HCEC 1CT (cell line): ENCODE measurements around the gene SLC16A11.
"Not testable (repeated sequence)": the region's sequence is repeated elsewhere in the genome, so short reads cannot be mapped to it uniquely, and the experiment has no call there.

Experiments
- DNase-seq: peaks from one replicate; pipeline ENCODE4 v3.0.0-alpha.2; 2017

Gene SLC16A11

DNA sequence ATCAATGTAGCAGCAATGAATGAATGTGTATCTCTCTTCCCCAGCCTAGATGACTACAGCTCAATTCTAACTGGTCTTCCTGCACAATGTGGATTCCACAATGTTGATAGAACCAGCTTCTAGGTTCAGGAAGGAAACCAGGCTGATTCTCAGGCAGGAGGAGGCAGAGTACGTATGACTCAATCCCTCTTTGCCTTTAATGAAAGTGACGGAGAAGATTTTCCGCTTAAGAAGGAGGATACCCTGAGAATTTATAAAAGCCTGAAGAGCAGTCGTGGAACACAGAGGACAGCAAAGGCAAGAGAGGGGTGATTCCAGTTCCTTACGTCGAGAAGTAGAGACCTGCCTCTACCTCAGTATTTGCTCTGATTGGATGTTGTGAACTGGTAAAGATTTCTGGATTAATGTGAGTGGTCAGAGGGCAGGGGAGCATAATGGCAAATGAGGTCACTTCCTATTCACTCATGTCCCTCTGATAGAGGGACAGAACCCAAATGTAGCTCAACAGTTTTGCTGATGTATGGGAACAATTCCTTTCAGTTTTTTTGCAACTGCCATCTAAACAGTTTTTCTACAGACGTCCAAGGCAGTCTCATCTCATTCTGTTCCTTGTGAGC, 15.0 kb upstream of the SLC16A11 start:
- no peak for DNase-seq

DNA sequence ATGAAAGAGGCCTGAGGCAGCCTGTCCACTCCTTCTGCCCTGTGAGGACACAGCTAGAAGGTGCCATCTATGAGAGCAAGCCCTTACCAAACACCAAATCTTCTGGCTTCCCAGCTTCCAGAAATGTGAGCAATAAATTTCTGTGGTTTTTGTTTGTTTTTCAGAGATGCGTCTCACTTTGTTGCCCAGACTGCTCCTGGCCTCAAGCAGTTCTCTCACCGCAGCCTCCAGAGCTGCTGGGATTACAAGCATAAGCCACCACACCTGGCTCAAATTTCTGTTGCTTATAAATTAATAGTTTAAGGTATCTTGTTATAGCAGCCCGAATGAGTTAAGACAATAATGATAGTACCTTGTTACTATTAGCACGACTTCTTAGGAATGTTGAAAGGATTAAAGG, 12.5 kb upstream of the SLC16A11 start:
- DNase-seq = peak; percentile 49

DNA sequence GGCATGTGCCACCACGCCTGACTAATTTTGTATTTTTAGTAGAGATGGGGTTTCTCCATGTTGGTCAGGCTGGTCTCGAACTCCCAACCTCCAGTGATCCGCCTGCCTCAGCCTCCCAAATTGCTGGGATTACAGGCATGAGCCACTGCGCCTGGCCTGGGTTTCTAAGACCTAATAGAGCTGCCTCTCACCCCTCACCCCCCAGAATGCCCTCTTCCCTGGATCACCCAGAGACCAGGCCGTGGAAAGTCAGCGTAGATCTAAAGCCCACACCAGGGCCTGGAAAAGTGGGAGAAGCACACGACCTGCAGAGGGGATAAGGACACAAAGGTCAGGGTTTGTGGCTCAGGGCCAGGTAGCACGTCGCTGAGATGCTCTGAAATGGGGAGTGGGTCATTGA, 6.7 kb upstream of the SLC16A11 start:
- not testable (repeated sequence) for DNase-seq

DNA sequence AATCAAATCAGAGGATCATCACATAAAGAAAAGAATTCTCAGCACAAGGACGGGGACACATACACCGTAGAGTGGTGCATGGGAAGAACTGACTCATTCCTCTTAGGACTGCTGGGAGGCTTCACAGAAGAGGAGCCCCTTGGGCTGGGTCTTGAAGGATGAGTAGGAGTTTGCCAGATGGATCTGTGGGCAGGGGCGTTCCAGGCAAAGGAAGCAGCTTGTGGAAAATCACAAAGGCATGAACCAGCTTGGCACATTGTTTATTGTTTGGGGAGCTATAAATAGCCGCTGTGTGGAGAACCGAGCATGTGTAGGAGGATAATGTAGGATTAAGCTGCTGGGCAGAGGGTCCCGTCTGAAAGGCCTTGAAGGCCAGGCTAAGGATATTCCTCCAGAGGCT, 5.1 kb upstream of the SLC16A11 start:
- DNase-seq = no peak

DNA sequence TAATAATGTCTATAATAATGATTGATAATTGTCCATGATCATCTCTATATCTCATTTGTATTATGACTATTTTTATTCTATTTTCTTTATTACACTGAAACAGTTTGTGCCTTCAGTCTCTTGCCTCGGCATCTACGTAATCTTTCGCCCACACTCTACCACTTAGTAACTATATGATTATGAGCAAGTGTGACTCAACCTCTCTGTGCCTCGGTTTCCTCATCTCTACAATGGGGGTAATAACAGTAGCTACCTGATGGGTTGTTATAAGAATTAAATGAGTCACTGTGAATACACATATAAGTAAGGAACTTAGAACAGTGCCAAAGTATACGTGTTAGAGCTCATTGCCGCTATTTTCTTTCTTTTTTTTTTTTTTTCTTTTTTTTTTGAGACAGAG, 3.7 kb upstream of the SLC16A11 start:
- no peak for DNase-seq

DNA sequence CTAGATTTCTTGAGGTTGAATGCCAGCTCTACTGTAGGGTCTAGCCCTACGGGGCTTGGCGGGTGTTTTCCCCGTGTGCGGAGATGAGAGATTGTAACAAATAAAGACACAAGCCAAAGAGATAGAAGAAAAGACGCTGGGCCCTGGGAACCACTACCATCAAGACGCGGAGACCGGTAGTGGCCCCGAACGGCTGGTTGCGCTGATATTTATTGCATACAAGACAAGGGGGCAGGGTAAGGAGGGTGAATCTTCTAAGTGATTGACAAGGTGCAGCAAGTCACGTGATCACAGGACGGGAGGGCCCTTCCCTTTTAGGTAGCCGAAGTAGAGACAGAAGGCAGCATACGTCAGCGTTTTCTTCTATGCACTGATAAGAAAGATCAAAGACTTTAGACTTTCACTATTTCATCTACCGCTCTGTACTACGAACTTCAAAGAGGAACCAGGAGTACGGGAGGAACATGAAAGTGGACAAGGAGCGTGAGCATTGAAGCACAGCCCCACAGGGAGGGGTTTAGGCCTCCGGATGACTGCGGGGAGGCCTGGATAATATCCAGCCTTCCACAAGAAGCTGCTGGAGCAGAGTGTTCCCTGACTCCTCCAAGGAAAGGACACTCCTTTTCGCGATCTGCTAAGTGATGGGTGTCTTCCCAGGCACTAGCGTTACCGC, 3.0 kb upstream of the SLC16A11 start:
- not testable (repeated sequence) for DNase-seq

DNA sequence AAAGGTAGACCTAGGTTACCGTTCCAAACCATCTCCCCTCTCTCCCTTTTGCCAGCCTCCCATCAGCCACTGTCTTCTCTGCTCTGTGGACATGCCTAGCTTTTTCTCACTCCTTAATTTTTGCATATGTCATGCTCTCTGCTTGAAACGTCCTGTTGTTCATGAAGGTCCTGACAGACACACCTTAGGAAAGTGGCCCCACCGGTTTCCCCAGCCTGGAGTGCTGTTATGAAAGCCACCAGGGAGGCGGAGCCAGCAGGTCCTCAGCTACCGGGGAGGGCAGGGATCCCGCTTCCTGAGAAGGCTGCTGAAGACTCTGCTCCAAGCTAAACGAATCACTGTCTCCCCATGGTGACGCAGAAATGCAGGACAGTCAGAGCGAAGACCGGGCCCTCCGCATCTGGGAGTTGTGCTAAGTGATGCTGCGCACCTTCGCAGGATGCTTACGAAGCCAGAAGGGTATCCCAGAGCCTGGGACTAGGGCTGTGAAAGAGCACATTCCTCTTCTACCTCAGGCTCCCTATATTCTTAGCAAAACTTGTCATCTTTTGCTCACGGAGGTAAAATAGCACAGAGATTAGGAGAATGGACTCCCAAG, 2.3 kb upstream of the SLC16A11 start:
- no peak for DNase-seq

DNA sequence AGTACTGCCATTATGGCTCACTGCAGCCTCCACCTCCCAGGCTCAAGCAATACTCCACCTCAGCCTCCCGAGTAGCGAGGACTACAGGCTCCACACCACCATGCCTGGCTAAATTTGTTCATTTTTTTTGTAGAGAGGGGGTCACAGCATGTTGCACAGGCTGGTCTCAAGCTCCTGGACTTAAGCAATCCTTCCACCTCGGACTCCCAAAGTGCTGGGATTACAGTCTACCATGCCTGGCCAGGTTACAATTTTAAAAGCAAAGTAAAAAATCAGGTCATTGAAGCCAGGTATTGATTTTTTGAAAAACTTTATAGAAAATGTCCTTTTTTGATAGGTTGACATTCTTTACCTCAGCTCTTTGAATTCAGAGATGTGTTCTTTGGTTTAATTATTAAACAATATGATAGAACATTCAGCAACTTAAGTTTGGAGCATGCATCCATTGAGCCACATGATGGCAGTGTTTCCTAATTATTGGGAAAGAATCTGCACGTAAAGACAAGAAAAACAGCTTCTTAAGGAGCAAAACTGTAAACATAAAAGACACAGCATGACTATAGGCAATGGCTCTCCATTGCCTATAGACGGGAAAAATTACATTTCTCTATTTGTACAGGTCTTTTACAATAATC, 1.7 kb upstream of the SLC16A11 start:
- peak; percentile 59 for DNase-seq

DNA sequence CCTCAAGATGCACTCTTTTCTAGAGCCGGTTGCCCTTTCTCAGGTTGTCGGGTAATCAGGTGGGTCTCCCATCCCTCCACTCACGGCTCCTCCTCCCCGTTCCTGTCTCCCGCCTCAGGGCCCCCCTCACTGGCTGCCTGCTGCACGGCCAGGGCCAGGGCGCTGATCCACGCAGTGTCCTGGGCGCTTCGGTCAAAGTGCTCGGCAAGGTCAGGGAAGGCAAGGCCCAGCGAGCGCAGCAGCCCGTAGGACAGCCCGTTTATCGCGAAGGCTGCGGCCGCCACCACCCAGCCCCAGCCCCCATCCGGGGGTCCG, 753 bp downstream of the SLC16A11 start:
- DNase-seq = no peak

DNA sequence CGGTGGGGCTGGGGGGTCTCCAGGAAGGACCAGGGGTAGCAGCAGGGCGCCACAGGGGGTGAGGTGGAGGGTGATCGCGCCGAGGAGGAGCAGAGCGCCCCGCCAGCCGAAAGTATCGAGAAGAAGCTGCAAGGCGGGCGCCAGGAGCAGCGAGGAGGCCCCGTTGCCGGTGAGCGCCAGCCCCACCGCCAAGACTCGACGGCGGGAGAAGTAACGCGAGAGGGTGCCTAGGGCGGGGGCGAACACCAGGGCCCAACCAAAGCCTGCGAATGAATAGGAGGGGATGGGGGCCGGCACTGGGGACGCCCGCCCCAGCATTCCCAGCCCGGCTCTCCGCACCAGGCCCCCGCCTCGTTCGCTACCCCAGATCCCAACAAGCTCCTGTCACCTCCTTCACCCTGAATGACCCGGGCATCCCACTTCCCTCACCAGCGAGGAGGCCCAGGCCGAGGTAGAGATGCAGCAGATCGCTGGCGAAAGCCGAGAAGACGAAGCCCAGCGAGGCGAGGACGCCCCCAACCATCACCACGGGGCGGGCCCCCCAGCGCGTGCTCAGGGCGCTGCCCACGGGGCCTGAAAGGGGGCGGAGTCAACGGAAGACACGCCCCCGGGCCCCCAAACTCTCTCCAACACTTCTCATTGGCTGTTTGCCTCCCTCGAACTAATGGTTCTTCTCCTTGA, 1.3 kb downstream of the SLC16A11 start:
- no peak for DNase-seq

DNA sequence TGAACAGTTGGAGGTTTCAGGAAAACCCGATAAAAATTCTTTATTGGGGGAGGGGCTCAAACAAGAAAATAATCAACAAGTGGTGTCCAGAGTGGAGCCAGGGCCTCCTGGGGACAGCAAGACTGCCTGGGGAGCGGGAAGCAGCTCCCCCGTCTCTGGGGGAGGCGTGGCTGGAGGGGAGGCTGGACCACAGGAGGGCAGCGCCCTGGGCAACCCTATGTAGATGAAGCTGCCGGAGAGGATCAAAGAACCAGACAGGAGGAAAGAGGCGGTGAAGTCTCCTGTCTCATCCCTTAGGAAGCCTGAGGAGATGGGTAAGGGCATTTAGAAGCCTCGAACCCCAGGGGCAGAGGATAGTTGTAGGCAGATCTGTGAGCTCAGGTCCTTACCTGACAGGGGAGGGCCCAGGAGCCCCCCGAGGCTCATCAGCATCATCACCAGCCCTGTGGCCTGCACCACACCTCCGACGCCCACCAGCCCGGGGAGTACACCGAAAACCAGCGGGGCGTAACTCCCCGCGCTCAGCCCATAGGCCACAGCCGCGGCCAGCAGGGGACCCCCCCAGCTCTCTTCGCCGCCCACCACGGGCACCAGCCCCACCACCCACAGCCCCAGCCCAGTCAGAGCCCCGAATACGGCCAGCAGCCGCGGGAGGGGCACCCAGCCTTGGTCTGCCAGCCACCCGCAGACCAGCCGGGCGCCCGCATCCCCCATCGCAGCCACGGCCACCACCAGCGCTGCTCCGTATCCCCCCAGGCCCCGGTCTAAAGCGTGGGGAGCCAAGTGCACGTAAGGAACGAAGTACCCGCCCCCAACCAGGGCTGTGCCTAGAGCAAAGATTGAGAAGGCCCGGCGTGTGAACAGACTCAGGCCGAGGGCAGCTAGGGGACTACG, 2.0 kb downstream of the SLC16A11 start:
- DNase-seq = no peak

DNA sequence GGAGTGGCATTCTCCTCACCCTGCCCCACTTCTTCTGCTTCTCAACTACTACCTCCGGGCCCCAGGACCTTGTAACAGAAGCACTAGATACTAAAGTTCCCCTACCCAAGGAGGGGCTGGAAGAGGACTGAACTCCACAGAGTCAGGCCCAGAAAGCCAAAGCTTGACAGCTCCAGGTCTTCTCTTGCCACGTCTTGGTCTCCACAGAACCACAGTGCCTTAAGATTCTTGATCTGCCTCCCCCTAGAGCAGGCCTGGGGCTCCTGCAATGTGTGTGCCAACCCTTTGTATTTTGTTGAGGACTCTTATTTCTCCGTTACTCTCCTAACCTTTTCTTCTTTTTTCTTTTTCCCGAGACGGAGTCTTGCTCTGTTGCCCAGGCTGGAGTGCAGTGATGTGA, 4.1 kb downstream of the SLC16A11 start:
- no peak for DNase-seq

DNA sequence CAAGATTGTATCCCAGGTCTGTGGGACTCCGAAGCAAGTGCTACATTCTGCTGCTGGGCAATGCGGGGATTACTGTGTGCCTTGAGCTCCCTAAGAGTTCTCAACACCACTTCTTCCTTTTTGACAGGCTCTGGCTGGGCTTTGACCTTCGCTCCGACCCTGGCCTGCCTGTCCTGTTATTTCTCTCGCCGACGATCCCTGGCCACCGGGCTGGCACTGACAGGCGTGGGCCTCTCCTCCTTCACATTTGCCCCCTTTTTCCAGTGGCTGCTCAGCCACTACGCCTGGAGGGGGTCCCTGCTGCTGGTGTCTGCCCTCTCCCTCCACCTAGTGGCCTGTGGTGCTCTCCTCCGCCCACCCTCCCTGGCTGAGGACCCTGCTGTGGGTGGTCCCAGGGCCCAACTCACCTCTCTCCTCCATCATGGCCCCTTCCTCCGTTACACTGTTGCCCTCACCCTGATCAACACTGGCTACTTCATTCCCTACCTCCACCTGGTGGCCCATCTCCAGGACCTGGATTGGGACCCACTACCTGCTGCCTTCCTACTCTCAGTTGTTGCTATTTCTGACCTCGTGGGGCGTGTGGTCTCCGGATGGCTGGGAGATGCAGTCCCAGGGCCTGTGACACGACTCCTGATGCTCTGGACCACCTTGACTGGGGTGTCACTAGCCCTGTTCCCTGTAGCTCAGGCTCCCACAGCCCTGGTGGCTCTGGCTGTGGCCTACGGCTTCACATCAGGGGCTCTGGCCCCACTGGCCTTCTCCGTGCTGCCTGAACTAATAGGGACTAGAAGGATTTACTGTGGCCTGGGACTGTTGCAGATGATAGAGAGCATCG, 5.6 kb downstream of the SLC16A11 start:
- DNase-seq = no peak

DNA sequence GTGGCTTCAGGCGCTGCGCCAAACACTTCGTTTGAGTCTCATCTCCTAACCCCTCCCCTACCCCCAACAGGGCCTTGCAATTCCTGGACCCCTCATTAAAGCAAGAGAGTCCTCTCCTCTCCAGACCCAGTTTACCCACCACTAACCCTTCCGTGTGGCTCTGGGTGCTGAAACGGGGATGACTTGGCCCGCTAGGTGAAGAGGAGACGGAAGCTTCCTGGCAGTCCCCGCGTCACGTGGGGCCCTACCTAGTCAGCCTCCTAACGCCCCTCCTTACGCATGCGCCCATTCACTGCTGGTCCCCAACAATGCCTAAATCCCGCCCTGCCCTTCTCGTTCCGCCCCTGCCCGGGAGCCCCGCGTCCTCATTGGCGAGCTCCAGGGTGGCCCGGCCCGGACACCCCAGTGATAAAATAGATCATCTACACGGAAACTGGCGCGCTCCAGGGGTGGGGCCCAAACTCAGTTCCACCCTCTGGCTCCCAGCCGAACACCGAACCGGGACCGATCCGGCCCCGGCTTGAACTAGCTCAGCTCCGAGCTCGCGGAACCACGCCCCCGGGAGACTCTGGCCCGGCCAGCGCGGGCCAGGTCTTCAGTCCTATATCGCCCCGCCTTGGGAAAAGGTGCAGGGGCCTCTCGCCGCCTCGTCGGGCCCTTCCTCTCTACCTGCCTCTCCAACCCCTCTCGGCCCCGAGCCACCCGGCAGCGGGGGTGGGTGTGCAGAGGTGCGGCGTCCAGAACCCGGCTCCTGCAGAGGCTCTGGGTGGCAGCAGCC, 8.1 kb downstream of the SLC16A11 start, which contains the start of gene SLC16A13:
Gene SLC16A13 (plus strand): TSS at position 425 of the 778 bp plus-strand sequence. CDS start 368 bp downstream, outside the sequence.
- peak; percentile 86 for DNase-seq

DNA sequence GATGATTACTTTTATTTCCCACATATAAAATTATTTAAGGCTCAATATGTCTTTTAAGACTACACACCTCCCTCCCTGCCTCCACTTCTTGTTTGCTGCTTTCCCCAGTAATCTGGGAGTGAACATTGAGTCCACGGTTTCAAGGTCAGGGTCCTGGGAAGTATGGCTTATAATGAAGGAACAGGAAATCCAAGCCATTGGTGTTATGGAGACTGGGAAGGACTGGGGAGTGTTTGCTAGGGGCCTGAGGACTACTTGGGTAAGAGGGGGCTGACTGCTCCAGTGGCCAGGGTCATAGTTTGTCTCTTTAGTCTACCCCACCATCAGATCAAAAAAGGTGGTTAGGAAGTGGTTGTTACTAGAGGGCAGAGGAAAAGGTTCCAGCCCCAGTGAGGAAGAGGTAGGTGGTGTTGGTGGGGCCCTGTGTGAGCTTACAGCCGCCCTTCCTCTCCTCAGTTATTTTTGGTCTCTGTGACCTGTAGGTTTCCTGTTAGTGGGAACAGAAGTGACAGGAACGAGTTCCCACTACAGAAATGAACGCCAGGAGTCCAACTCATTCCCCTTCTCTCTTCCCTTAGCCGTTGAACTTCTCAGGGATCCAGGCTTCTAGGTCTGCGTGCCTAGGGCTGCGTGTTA, 8.8 kb downstream of the SLC16A11 start:
- DNase-seq = no peak

DNA sequence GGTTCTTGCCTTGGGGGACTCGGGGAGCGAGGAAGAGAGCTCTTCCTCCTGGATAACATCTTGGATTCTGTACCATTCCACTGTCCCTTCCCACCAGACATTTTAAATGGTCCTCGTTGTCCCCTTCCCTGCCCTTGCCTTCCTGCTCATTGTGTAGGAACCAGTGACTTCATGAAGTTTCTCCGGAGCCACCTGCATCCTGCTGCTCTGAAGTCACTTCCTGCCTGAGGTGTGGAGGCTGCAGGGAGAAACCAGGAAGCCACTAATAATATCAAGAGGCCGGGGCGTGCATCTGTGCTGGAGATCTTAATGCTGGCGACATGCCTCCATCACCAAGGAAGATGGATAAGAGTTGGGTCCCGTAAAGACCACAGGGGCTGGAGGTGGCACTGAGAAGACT, 14.2 kb downstream of the SLC16A11 start:
- no peak for DNase-seq

DNA sequence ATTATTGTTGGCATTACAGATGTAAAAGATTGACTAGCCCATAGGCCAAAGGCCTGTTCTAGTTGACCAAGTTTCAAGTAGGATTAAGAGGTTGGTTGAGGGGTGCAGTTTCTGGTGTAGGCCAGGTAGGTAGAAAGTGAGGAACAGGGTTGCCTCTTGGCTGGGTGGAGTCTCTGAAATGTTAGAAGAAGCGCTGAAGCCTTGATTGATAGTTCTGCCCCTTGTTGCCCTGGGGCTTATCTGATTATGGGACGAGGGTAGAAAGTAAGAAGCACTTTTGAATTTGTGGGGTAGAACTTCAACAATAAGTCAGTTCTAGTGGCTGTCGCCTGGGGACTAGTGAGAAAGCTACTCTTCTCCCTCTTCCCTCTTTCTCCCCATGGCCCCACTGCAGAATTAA, 14.8 kb downstream of the SLC16A11 start:
- DNase-seq = no peak

DNA sequence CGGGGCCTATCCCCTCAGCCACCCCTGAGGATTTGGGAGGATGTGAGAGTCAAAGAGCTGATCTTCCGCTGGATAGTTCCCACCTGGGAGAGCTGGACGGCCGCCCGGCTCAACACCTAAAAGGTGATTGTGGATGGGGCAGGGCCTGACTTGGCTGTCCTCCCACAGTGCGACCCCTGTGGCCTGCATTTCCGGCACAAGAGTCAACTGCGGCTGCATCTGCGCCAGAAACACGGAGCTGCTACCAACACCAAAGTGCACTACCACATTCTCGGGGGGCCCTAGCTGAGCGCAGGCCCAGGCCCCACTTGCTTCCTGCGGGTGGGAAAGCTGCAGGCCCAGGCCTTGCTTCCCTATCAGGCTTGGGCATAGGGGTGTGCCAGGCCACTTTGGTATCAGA, 16.6 kb downstream of the SLC16A11 start:
- no peak for DNase-seq

DNA sequence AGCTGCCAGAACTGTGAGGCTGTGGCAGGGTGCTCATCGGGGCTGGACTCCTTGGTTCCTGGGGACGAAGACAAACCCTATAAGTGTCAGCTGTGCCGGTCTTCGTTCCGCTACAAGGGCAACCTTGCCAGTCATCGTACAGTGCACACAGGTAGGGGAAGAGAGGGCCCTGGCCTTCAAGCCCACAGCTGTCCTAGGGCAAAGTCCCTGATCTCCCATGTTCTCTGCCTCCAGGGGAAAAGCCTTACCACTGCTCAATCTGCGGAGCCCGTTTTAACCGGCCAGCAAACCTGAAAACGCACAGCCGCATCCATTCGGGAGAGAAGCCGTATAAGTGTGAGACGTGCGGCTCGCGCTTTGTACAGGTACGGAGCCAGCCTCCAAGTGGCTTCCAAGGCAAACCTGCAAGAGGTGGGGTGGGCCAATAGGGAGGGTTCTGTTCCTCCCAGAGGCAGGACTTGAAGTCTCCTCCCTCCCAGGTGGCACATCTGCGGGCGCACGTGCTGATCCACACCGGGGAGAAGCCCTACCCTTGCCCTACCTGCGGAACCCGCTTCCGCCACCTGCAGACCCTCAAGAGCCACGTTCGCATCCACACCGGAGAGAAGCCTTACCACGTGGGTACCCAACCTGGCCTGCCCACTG, 17.3 kb downstream of the SLC16A11 start:
- DNase-seq = no peak

DNA sequence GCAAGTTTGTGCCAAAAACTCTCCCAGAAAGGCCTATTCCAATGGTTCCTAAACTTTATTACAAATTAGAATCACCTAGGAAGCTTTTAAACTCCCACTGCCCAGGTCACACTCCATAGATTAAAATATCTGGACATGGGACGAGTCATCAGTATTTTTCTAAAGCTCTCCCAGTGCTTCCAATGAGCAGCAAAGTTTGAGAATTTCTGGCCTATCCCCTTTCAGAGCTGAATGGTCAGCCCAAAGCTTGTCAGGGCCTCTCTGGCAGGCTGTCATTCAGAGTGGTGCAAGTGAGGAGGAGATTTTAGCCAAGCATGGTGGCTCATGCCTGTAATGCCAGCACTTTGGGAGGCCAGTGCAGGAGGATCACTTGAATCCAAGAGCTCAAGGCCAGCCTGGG, 18.6 kb downstream of the SLC16A11 start:
- no peak for DNase-seq
